ENCODE results near the gene INSYN1.

INSYN1 gene

DNA sequence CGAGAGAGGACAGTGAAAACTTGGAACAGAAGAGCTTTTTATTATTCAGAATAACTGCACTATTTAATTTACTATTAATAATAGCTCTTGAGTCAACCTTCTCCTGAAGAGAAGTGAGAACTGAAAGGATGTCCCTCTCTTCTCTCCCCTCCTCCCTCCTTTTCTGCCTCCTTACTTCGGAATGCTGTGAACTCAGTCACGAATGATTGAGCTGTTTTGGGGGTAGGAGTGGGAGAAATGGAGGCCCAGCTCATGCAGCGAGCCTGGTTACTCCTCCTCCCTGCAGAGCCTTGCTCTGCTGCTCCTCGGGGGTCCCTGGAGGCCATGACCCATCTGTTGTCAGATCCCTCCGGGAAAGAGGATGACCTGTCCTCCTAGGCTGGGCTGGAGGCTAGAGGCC, 20.3 kb upstream of the INSYN1 start:
- DNase-seq, result no peak

GRCh38 chr15:73771385-73772045, 18.4 kb upstream of the INSYN1 start:
- no peak for DNase-seq

DNA sequence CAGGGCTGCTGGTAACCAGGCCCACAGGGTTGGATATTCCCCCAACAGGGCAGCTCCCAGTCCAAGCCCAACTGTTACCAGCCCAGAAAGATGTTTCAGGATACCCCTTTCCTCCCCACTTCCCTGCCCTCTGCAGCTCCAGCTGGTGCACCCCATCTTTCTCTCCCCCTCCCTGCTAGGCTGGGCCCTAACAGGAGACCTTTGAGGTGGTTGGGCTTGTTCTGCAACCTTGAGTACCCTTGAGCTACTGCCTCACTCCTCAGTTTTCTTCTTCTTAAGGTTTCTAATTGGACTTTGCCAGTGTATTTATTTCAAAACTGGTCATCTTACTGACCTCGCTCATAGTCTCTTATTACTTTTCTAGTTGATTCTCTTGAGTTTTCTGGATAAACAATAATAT, 16.9 kb upstream of the INSYN1 start:
- DNase-seq, result no peak

GRCh38 chr15:73767806-73768501, 14.8 kb upstream of the INSYN1 start:
- no peak for DNase-seq

DNA sequence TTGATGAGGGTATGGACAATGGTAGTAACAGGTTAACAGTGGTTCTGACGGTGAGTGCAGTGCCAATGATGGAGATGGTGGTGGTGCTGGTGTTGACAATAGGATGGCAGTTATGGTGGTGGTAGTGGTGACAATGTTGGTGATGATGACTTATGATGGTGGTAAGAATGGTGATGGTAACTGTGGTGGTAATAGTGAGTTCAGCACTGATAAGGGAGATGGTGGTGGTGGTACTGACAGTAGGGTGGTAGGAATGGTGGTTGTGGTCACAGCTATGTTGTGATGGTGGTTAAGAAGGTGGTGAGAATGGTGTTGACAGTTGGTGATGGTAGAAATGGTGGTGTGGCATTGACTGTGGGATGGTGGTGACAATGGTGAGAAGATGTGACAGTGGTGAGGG, 13.4 kb upstream of the INSYN1 start:
- DNase-seq, result no peak

- no peak for DNase-seq
Observed at GRCh38 chr15:73765778-73766177, 12.6 kb upstream of the INSYN1 start.

DNA sequence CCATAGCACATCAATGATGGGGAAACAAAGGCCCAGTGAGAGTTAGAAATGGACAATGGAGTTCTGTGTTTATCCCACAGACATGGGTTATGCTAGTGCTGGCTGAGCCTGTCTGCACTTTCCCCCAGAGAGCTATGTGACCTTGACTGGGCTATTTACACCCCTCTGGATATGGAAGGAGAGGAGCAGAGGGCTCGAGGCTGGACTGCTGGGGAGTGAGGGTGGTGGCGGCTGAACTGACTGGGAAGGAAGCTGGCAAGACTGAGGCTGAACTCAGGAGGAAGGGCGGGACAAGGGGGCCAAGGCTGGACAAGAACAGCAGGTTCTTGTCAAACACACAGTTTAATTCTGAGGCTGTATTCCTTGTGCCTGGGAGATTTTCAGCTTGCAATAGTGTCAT, 10.8 kb upstream of the INSYN1 start:
- no peak for DNase-seq

DNA sequence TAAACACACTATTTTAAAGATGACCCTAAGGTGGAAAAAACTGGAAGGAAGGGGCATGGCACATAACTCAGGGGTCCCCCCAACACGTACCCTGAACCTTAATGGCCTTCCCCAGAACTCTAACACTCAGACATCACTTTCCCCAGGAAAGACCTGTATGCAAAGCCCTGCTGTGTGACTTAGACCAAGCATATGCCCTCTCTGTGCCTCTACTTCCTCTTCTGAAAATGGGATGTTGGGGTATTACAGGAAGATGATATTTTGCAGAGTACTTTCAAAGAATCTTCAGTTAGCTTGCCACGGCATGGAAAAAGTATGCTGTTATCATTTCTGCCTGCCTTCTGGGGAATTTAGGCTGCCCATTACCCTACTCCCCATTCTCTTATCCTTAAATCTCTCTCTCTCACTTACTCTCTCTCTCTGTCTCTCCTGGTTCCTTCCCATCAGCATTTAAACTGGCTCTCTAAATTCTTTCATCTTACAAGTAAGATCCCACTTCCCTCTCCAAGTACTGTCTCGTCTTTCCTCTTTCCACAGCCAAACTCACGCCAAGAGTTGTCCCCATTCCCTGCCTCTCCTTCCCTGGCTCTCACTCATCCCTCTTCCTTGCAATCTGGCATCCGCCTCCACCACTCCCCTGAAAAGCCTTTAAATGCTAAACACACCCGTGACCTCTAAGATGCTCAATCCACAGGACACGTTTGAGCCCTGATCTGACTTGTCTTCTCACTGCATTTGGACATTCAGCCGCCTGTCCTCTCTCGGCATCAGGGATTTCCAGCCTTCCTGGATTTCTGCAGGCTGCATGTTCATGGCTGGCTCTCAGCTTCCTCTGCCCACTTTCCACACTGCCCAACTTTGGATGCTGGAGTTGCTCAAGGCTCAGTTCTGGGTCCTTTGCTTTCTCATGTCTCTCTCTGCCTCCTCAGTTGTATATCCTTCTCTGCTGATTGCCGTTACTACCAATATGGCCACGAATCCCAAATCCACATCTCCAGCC, 7.5 kb upstream of the INSYN1 start:
- no peak for DNase-seq

DNA sequence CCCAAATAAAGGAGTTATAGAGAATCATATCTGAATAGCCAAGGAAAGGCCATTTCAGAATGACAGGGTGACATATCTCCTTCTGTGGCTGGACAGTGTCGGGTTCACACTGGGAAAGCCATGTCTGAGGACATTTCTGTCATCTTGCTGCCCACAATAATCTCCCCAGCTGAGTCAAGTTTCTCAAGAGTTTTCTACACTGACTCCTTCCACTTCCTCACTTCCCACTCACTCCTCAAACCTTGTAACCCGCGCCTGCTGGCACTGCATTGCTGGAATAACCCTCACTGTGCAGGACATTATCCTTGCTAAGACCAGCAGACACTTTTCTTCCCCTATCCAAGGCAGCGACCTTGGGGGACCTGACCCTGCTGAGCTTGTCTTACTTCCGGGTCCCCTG, 5.3 kb upstream of the INSYN1 start:
- peak; percentile 66 to 83 for DNase-seq

DNA sequence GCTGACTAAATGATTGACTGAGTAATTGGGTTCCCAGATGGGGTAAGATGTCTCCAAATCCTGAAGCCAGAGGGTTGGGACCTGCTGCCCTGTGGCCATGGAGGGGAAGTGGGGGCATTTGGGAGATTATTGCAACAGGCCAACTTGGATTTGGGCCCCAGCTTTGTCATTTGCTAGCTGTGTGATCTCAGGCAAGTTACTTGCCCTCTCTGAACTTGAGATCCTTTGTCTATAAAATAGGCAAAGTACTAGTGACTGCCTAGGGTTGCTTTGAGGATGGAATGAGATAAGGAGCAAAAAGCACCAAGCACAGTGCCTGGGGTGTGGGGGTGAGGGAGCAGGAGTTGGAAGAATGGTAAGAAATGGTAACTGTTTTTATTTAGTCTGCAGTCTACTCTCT, 4.4 kb upstream of the INSYN1 start:
- DNase-seq, result no peak

GRCh38 chr15:73756947-73757513, 3.9 kb upstream of the INSYN1 start:
- no peak for DNase-seq

- no peak for DNase-seq
Observed at GRCh38 chr15:73756390-73756789, 3.2 kb upstream of the INSYN1 start.

- DNase-seq, result no peak
Observed at GRCh38 chr15:73755946-73756345, 2.8 kb upstream of the INSYN1 start.

GRCh38 chr15:73755481-73755880, 2.3 kb upstream of the INSYN1 start:
- DNase-seq, result no peak

DNA sequence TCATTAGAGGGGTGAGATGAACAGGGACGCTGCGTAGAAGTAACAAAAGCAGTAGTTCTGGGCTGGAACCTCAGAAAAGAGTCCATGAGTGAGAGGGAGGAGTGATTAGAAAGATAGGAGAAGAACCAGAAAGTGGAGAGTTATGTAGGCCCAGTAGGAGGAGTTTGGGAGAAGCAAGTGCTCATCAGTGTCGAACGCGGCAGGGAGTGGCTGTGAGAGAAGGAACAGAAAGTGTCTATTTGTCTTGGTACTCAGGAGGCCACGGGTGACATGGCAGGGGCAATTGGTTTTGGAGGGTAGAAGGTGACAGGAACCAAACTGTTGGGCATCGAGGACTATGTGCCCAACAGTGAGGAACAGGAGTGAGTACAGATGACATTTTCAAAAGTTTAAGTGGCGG, 1.3 kb upstream of the INSYN1 start:
- DNase-seq, result peak in 1 of 2 donors; percentile 15

DNA sequence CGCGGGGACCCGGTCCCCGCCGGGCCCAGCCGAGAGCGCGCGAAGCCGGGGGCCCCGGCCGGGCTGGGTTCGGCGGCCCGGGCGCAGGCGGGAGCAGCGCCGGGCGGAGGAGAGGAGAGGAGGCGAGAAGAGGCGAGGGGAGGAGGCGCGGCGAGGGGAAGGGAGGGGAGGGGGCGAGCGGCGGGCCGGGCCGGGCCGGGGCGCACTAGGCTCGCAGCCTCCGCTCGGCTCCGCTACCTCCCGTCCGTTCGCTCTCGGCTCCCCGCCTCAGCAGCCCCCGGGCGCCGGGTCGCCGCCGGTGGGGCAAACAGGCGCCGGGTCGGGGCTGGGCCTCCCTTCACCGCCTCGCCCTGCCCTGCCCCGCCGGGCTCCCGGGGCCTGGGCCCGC, 351 bp downstream of the INSYN1 start:
- DNase-seq, result no peak

- DNase-seq, result no peak
Observed at GRCh38 chr15:73751899-73752805, 999 bp downstream of the INSYN1 start.

- DNase-seq, result no peak
Observed at GRCh38 chr15:73751511-73751898, 1.6 kb downstream of the INSYN1 start.

- no peak for DNase-seq
Observed at GRCh38 chr15:73750951-73751350, 2.2 kb downstream of the INSYN1 start.

DNA sequence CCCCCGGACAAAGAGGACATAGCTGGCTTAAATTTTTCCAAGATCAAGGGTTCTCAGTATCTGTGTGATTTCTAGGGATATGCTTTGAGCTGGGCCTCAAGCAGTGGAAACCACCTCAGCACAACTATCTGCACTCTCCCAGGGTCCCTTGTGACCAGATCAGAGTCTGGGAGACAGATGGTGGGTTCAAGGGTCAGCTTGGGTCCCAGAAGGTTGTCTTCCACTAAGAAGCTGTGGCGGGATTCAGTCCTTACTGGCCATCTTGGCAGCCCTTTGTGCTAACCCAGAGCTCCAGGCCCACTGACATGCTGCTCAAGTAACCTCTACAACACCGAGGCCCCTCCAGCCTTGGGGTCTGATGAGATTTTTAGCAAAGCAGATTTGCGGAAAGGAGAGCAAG, 2.7 kb downstream of the INSYN1 start:
- DNase-seq, result no peak

DNA sequence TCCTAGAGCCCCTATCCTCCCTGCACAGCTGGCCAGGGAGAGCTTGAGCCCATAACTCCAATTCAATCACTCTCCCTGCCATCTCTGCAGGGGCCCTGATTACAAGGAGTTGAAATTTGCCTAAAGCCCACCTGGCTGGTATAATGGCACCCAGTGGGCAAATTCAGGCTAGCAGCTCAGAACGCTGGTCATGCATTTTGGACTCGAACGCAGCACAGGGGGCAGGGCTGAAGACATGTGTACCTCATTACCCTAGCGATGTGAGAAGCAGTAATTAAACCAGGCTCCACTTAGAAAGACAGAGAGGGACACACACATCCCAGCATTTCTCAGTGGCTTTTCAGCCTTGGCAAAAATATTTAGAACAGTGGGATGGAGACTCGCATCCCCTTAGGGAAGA, 3.2 kb downstream of the INSYN1 start:
- no peak for DNase-seq

- no peak for DNase-seq
Observed at GRCh38 chr15:73749533-73749932, 3.6 kb downstream of the INSYN1 start.

Data from inflammatory macrophage (primary cell).